ENCODE data around the gene PER2.

Gene PER2

DNA sequence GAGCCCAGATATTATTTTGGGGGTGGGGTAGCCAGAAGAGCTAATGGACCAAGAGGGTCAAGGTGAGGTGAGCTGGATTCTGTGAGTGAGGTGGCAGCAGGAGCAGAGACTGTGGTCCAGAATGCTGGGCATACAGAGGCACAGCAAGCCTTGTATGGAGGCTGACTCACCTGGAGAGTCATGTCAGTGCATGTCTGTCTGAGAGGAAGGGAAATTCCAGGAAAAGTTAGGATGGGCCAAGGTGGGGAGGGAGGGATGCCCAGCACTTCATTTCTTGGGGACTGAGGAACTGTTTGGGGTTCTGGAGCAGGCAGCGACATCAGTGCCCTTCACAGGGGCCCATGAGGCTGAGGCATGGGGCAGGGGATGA is 21.1 kb downstream of the PER2 start:
- no peak for DNase-seq (ENCODE audit: low spot score)

DNA sequence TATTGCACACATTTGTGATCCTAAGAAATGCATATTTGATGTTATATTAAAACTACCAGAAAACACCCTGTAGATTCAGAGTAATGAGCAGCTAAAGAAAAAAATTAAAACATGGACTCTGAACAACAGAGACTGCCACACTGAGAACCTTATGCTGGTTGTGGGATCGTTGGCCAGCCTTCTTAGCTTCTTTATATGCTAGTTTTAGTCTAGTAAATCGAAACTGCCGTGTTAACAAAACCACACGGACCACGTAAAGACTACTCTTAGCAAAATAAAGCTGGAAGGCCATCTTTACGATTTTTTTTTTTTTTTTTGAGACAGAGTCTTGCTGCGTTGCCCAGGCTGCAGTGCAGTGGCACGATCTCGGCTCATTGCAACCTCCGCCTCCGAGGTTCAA is 22.8 kb downstream of the PER2 start:
- DNase-seq (ENCODE audit: low spot score), result no peak

DNA sequence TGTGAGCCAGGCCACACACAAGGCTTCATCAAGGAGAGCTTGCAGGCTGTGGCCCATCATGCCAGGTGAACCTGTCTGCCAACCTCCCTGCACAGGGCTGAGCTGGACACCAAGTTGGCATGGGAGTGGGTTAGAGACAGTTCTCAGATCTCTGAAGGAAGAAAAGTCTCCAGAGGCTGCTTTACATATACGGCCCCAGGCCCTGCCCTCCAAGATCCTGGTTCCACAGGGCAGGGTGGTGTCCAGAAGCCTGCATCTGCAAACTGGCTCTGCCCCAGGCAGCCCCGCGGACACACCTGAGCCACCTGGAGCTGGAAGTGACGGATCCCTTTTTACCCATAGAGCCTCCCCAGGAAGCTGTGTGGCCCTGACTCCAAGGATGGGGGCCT is 24.3 kb downstream of the PER2 start:
- no peak for DNase-seq (ENCODE audit: low spot score)

DNA sequence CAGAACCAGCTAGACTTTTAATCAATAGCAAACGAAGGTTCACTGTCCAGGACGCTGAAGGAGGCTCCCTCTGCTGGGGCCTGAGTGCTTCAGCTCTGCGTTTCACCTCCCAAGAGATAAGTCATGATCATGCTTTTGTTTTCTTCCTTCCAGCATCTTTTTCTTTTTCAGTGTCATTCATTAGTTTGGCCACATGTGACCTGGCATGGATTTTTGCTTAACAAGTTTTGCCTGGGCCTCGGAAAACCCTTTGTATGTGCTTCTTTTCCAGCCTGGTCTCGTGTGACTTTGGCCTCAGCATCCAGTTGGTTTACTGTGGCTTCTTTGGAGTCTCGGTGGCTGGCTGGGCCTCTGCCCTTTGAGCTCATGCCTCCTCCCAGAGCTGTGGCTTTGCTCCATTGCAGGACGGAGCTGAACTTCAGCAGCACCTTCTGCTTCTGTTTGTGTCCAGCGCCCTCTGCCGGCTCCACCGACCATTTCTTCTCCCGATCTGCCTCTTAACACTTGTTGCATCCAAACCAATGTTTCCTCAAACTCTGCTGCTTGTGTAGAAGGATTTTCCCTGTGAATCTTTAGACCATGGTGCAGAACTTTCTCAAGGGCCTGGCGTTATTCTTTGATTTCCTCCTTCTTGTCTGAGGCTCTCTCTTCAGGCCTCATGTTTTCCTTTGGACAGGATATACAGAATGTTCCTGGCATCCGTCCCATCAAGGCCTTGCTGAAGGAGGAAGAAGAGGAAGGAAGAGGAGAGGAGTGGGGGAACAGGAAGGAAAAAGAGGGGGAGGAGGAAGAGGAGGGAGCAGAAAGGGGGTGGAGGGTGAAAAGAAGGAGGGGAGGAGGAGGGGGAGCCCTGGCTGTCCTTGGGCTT is 25.0 kb downstream of the PER2 start:
- DNase-seq (ENCODE audit: low spot score), result peak; percentile 92

DNA sequence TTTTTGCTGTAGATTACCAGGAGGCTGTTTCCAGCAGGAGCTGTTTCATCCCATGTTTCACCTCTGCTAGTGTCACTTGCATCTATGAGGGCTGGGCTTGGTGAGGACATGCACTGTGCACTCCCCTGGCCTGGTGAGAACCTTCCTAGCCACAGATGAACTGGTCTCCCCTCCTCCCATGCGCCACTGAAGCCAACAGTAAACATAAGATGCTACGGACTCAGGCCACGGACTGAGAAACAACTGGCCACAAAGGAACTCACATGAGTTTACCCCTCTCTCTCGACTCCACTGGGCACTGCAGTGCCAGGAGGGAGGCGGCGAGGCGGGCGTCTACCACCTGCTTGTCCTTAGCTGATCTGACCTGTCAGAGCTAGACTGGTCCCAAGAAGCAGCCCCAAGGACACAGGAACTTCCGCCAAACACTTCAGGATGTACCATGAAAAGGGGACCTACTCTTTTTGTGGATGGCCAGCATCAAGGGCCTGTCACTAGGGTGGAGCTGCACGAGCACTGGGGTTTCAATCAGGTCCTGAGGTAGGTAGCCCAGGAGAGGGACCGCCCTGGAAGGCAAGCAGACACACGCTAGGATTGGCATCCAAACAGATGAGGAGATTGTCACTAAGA is 25.8 kb downstream of the PER2 start:
- no peak for DNase-seq (ENCODE audit: low spot score)

DNA sequence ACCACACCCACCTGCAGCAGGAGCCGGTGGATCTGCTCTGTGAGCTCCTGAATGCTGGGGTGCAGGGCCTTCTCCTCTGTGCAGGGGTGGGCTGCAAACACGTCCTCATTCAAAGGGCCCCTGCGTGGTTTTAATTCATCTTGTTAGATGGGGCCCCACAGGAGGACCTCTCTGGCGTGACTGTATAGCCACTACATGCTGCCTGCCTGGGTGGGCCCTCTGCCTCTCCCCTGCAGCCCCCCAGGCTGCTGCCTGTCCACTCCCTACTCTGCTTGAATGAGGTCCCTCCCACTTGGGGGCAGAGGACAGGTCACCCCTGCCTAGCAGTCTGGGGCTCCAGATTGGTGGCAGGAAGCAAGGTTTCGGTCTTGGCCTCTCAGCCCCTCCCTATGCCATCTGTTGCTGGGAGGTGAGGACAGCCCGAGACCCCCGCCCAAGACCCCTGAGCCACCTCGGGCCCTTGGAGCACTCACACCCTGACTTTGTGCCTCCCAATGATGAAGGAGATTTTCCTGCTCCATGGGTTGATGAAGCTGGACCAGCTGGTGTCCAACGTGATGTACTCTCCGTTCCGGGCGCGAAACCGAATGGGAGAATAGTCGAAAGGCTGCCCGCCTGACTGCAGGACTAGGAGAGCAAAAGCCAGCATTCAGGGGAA is 26.6 kb downstream of the PER2 start:
- no peak for DNase-seq (ENCODE audit: low spot score)

DNA sequence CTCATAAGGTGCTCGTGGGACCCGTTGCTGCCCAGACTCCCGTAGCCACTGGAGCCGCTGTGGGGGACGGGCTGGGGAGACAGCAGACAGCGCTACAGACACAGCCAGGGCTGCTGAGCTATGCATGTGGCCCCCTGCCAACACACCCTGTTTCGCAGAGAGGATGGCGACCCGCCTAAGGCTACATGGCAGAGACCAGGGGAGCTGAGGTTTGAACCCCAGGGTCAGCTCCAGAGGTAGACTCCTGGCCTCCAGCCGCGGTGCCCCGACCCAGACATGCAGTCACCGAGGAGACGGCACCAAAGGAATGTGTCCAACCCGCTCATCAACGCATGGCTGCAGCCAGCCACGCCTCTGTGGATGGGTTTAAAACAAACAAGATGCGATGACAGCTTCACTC is 27.5 kb downstream of the PER2 start:
- no peak for DNase-seq (ENCODE audit: low spot score)

DNA sequence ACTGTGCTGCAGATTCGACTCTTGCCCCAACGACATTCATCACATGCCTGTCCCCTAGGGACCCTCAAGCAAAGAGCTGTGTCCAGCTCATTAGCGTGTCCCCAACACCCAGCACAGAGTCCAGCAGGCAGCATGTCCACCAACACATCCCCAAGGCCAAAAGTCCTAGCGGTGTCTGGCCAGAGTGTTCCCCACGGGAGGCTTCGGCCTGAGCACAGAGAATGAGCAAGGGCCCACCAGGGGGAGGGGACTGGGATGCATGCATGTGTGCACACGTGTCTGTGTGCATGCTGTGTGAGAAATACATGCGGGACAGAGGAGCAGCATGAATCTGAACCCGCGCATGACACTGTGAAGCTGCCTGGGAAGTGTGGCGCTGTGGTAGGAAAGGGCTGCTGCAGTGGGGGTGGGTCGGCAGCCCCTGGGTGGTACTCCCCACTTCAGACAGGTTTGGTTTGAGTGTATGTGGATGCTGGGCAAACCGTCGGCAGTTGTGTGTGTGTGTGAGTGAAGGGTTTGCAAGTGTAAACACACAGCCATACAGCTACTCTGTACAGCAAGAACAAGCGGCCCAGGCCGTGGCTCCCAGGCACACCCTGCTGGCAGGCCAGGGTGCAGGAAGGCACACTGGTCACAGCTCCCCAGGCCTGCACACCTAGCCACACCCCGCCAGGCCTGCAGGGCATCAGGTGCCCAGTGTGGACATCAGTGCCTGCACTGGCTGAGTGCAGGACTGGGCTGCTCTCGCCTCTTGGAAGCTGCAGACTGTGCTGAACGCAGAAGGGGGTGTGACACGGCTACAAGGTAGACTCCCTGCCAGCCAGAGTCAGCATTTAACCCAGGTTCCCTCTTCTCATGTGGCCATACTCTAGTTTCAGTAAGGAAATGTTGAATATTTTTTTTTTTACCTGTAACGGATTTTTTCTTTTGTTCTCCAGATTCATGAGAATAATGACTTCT is 29.1 kb downstream of the PER2 start:
- no peak for DNase-seq (ENCODE audit: low spot score)

DNA sequence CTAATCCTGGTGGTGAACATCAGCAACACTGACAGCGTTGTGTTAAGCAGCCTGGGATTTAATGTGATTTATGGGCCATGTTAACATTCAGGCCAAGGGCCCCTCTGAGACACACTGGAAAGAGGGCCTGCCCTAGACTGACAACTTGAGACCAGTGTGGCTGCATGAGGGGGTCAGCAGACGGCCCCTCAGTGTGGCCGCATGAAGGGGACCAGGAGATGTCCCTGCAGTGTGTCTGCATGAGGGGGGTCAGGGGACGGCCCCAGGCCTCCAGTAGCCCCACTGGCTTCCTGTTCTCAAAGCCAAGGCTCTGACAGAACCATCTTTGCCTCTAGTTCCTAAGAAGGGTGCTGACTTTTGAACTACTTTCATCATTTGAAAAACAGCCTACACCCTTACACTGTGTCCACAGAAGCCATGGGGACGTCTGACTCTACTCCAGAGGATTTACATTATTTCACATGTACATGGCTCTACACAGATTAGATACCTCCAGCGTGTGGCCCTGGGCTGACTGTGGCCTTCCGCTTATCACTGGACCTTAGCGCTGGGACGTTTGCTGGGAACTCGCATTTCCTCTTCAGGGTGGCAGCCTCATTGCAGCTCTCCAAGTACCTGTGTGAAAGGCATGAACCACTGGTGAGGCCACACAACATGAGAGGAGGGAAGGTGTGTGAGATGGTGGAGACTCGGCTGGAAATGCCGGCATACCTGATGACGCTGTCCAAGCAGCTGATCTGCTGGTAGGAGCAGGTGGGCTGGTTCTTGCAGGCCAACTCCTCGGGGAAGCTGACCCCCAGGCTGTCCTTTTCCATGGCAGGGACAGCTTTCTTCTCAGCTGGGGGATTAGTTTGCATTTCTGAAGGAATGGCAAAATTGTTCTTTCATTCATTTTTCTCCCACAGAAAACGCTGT is 30.4 kb downstream of the PER2 start:
- DNase-seq (ENCODE audit: low spot score), result no peak

DNA sequence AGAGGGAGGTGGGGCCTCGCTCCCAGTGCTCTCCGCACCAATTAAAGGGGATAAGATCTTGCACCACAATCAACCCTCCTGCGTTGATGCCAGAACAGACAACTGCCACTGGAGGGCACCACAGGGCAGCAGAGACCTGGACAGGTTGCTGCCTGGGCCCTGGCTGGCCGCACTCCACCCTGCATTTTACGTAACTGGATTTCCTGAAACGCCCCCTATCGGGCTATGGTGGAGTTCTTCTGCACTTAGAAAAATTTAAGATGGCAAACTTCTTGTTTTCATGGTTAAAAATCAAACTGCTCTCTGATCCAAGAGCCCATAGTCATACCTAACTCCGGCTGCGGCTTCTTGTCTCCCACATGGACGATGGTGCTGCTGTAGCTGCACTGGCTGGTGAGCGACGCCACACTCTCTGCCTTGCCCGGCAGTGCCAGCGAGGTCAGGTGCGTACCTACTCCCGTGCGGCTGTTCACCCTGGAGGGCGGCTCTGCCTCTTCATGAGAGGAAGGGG is 31.8 kb downstream of the PER2 start:
- no peak for DNase-seq (ENCODE audit: low spot score)

DNA sequence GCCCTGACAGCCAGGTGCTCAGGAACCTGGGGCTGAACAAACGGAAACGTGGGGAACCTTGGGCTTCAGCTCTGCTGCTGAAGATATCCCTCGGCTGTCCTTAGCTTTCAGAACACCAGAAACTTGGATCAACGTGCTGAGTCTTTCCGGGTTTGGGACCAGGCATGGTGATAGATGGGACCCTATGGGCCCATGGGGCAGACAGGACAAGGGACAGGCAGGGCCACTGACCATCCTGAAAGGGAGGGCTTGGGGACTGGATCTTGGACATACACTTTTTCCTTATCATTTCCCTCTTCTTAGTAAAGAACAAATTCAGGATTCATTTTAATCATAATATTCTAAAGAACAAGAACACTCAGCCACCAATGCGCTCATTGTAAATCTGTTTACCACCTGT is 32.3 kb downstream of the PER2 start:
- DNase-seq (ENCODE audit: low spot score), result no peak

DNA sequence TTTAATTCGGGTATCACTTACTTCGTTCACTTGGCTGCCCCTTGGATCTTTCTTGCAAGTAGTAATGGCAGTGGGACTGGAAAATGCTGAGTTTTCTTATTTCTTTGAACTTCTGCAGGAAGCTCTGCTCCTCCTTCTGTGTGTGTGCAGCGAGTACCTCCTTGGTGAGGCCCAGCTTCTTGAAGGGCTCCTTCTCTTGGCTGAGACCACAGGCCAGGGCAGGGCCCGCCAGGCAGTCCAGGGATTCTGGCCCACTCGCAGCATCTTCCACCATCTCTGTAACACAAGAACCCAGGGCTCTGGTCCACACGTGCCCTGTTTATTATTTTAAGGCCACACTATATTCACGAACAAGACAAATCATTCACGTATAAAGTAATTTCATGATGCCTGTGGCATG is 32.8 kb downstream of the PER2 start:
- no peak for DNase-seq (ENCODE audit: low spot score)

DNA sequence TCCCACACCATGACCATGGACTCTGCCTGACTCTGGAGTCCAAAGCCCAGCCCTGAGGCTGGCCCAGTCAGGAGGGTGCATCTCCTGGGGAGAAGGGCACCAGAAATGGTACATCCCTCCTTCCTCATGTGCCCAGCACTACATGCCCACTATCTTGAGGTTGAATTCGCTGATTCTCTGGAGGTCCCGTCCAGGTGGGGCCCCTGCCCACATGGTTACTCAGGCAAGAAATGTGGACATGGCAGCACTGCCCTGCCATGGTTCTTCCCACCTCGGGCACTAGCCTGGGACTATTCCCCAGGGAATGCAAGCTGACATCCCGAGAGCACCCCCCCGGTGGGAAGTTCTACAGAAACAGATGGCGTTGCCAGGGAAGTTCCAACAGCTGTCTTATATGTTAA is 33.3 kb downstream of the PER2 start:
- no peak for DNase-seq (ENCODE audit: low spot score)

DNA sequence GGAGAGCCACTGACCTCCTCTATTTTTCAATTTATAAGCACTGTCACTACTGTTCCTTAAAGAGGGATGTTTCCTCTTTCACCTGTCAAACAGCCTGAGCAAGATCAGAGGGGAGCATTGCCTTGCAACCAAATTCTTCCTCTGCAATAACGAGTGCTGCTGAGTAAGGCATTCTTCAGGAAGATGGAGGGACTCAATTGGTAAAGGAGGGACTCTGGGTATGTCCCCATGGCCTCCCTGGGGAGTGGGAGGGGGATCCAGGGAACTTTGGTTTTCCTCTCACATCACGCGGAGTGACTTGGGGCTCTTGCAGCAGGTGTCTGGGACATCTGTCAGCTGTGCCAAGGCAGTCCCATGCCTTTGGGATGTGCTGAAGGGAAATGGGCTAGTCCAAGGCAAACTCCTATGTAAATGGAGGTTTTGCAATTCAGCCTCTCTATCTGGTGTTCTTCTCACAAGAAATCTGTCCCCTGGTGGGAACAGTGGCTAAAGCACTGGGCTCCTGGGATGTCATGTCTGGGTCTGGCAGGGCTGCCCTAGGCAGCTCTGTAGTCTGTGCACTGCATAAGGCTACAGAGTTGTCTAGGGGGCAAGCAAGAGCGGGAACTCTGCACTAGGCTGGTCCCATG is 34.2 kb downstream of the PER2 start:
- DNase-seq (ENCODE audit: low spot score), result no peak

DNA sequence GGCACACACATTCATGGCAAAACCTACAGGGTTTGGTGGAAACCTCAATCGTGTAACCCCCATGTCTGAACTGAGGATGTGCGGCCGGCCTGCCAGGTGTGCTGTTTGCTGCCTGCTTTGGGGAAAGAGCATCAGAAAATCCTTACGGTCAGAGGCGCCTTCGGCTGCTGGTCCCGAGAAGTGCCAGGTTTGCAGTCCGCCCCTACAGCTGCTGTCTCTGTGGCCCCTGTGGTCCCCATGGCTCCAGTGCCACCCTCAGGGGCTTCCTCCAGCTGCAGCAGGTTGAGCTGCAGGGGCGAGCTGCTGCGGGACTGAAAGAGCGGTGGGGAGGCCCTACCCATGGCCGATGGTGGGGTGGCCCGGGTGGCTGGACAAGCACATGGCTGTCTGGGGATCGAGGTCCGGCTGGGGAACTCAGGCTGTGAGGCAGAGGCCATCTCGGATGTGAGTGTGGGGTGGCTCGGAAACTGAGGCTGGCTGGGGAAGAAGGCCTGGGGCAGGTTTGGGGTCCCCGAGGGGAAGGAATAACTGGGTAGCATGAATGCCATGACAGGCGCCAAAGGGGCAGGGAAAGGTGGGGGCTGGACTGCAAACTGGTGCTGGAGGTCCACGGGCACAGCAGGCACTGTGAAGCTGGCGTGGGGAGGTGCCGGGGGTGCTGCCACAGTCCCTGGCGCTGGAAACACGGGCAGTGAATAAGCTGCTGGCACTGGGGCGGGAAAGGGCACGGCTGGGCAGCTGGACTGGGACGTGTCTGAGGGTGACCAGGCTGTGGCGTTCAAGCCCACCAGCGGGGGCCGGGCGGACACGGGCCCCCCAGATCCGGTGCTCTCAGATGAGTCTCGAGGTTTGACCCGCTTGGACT is 35.4 kb downstream of the PER2 start:
- DNase-seq (ENCODE audit: low spot score), result no peak

DNA sequence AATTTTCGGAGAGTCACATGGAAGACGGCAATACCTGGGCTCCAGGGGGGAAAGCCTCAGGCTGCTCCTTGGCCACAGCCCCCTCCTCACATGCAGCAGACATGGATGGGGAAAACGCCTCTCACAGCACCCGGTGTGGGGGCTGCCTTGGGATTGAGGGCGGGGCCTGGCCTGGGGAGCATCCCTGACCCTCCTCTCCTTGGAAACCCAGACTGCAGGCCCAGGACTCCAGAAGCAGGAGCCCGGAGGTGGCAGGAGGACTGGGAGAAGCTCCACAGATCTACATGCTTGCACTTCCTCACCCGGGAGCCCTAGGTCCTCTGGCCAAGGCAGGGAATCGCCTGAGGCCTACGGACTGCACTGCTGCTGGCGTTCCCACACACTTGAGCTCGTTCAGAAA is 36.4 kb downstream of the PER2 start:
- no peak for DNase-seq (ENCODE audit: low spot score)

DNA sequence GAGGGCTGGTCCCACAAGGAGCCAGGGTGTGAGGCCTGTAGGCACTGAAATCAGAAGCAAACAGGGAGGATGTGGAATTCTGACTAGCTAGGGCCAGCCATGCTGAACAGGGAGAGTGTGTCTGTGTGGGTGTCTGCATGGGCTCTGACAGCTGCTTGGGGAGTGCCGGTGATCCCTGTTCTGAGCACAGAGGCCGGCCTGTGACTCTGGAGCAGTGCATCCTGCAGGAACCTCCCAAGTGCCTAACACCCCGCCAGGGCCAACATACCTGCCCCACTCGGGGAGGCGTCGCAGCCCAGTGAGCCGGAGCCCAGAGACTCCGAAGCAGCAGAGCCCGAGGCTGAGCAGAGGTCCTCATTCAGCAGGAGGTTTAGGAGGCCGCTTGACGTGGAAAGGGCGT is 37.1 kb downstream of the PER2 start:
- DNase-seq (ENCODE audit: low spot score), result no peak

DNA sequence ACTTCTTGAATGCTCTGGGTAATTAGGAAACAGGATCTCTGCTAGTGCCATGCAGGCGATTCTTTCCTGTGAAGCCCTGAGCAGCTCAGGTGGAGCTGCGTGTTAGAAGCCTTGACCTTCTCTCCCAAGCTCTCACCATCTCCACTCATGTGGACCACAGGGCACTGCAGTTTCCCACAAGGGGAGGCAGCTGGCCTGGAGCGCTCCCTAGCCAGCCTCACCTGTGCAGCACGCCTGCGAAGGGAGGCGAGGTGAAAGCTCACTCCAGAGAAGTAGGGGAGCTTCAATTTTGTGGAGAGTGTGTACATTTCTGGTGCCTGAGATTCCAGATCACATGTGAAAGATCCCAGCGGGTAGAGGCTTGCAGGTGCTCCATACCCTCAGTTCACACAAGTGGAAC is 37.5 kb downstream of the PER2 start:
- no peak for DNase-seq (ENCODE audit: low spot score)

DNA sequence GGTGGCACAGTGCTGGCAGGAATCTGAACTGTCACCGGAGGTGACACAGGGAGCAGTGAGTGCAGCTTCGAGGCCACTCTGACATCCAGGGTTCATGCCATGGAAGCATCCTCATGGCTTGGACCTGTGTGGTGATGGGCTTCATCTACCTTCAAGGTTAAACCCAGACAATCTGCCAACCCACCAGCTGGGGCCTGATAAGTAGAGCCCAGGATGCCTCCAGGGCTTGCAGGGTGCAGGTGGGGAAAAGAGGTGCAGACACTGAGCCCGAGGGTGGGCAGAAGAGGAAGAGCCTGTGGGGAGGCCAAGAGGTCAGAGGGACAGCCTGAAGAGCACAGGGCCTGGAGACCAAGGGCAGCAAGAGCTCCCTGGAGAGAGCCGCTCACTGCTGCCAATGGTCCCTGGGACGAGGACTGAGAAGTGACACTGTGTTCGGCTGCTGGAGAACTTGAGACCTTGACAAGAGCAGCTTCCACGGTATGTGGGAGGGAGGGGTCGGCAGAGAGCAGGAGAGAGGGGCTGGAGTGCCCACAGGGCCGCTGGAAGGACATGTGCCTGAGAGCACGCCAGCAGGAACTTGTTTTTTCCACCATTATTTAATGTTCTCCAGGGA is 40.5 kb downstream of the PER2 start:
- no peak for DNase-seq (ENCODE audit: low spot score)

All from putamen (tissue), 1 donor.